DOHH2 (cell line): ENCODE data around the gene MUC5B.

Source experiments
- EZH2phosphoT487 ChIP-seq: fragments of 200-600 bp; sonication (generic); IDR thresholded peaks from 2 replicates; pipeline ENCODE4 v1.6.1; 2017; ENCODE audit warnings: borderline replicate concordance, mild to moderate bottlenecking, antibody characterized with exemption, low read length, moderate library complexity, mixed read lengths
- TF ChIP-seq, protein P1 (sequence below): fragments of 200-600 bp; sonication (generic); IDR thresholded peaks from one replicate; pipeline ENCODE4 v1.5.1; 2014; ENCODE audit warnings: antibody characterized with exemption, mild to moderate bottlenecking, low read depth, low read length; ENCODE audit not compliant: poor library complexity, severe bottlenecking

DNA sequence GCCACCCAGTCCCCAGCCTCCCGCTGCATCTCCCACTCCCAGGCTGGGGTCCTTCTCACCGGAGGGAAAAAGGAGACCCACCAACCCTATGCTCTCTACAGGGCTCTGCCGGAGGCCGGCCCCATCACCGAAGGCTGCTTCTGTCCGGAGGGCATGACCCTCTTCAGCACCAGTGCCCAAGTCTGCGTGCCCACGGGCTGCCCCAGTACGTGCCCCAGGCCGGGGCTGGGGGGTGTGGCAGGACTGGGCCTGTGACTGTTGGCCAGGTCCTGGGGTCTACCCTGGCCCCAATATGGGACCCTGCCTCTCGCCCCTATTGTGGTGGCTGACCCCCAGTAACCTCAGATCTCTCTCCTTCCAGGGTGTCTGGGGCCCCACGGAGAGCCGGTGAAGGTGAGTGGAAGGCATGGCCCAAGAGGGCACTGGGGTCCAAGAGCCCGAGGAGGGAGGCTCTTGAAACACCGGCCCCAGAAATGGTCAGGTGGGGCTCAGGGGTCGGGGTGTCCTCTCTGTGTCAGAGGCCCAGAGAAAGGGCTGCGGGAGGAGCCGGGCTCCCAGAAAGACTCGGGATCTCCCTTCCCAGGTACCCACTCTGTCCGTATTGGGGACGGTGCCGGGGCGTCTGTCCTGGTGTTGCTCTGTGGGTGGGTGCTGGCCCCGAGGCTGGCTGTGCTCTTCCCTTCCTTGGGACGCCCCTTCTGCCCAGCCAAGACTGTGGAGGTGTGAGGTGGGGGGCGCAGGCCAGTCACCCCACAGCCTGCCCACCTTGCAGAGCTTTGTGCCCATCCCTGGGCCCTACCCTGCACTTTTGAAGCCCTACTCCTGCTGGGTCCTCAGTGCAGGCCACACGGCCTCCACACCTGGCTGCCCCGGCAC is 26.1 kb upstream of the MUC5B start:
- TF ChIP-seq, protein P1, sequence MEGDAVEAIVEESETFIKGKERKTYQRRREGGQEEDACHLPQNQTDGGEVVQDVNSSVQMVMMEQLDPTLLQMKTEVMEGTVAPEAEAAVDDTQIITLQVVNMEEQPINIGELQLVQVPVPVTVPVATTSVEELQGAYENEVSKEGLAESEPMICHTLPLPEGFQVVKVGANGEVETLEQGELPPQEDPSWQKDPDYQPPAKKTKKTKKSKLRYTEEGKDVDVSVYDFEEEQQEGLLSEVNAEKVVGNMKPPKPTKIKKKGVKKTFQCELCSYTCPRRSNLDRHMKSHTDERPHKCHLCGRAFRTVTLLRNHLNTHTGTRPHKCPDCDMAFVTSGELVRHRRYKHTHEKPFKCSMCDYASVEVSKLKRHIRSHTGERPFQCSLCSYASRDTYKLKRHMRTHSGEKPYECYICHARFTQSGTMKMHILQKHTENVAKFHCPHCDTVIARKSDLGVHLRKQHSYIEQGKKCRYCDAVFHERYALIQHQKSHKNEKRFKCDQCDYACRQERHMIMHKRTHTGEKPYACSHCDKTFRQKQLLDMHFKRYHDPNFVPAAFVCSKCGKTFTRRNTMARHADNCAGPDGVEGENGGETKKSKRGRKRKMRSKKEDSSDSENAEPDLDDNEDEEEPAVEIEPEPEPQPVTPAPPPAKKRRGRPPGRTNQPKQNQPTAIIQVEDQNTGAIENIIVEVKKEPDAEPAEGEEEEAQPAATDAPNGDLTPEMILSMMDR: no peak
- TF ChIP-seq EZH2phosphoT487: no peak
